DMS79 treated with DMSO at 0.1 percent for 48 hours (cell line): ENCODE data around the gene KCNK3.

Experiments used
- DNase-seq: peaks from one replicate; lab custom pipeline; 2025; lab: John Stamatoyannopoulos, UW

KCNK3 gene

GRCh38 chr2:26691881-26692278 lies 642 bp upstream of the KCNK3 start:
- DNase-seq: peak; percentile 66

DNA sequence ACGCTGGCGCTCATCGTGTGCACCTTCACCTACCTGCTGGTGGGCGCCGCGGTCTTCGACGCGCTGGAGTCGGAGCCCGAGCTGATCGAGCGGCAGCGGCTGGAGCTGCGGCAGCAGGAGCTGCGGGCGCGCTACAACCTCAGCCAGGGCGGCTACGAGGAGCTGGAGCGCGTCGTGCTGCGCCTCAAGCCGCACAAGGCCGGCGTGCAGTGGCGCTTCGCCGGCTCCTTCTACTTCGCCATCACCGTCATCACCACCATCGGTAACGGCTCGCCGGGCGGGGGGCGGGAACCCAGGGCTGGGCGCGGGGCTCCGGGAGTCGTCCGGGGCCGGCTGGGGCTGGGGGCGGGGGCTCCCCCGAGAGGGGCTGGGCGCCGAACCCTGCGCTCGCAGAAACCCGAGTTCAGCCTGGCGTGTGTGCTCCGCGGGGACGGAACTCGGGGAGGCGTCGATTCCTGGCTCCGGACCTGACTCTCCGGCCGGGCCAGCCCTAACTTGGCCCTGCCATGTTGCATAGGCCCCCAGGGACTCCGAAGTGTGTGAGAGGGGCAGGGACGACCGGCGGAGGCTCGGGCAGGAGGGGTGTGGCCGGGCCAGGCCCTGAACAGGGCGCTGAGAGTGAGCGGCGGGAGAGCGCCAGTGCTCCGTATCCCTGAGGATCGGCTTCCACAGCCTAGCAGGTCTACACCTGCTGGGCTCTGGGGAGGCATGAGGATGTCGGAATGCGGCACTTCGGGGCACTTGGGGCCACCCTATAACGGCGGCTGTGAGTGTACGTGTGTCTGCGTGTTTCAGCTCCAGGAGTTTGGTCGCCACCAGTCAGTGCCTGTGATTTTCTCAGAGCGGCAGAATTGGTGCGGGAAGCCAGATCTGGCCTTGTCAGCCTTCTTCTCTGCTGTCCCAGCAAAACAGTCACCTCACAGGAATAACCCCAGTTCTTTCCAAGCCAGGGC lies 651 bp downstream of the KCNK3 start:
- peak; percentile 26 for DNase-seq

DNA sequence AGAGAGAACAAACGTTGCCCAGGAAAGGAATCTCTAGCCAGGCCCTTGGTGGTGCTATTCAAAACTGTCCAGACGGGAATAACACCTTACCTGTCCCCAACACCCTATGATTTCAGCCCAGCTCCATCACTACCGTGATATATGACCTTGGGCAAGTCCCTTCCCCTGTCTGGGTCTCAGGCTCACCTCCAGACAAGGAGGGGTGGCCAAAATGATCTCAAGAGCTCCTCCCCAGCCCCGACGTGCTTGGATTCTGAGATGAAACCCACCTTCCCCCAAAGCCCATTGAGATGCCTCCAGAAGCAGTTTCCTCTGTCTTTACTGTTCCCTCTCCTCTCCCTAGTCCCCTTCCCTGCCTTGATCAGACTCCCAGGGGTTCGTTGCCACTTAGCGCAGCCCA lies 1.5 kb downstream of the KCNK3 start:
- no peak for DNase-seq

GRCh38 chr2:26696351-26696816 lies 3.9 kb downstream of the KCNK3 start:
- DNase-seq: no peak

DNA sequence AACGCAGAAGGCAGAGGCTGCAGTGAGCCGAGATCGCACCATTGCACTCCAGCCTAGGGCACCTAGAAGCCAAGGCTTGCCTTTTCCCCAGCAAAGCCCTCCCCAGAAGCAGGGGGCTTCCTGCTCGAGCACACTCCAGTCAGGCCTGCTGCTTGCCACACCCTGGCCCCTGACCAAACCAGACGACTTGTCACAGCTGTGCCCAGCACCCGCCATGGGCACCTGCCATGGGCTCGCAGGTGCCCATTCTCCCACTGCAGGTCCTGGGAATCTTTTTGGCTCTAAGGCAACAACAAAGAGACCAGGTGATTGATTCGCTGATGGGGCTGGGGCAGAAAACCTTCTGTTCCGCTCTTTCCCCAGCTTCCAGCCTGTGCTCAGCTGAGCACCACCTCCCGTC lies 4.9 kb downstream of the KCNK3 start:
- DNase-seq: no peak

DNA sequence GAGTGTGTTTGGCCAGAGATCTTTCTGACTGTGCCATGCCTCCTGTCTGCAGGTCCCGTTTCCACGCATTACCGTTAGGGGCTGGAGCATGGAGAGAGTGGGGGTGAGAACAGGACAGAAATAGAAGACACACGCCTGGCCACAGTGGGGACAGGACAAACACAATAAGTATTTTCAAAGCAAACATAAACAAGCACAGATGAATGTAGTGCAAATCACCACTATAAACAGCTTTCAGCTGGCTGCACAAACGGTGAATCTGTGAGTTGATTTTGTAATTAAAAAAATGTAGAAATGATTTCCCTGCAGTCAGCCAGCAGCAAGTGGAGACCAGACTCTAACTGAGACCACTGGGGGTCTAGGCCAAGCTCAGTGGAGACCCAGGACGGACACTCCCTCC lies 6.8 kb downstream of the KCNK3 start:
- no peak for DNase-seq

- DNase-seq: no peak
Measured at GRCh38 chr2:26700078-26700477, 7.6 kb downstream of the KCNK3 start.

DNA sequence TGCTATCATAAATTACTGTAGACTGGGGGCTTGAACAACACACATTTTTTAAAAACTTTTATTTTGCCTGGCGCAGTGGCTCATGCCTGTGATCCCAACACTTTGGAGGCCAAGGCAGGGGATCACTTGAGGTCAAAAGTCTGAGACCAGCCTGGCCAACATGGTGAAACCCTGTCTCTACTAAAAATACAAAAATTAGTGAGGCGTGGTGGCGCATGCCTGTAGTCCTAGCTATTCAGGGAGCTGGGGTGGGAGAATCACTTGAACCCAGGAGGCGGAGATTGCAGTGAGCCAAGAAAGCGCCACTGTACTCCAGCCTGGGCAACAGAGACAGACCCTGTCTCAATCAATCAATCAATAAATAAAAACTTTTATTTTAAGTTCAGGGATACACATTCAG lies 9.1 kb downstream of the KCNK3 start:
- DNase-seq: no peak

DNA sequence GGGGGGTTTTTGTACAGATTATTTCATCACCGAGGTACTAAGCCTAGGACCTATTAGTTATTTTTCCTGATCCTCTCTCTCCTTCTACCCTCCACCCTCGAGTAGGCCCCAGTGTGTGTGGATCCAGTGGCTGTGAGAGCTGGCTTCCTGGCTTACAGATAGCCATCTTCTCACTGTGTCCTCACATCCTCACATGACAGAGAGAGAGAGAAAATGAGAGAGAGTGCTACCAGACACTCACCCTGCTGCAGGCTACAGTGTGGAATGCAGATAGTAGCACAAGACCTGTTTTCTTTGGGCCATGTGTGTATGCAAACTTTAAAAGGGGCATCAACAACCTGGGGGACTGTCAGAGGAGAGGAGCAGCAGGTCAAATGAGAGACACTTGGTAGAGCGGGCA lies 9.5 kb downstream of the KCNK3 start:
- DNase-seq: no peak

DNA sequence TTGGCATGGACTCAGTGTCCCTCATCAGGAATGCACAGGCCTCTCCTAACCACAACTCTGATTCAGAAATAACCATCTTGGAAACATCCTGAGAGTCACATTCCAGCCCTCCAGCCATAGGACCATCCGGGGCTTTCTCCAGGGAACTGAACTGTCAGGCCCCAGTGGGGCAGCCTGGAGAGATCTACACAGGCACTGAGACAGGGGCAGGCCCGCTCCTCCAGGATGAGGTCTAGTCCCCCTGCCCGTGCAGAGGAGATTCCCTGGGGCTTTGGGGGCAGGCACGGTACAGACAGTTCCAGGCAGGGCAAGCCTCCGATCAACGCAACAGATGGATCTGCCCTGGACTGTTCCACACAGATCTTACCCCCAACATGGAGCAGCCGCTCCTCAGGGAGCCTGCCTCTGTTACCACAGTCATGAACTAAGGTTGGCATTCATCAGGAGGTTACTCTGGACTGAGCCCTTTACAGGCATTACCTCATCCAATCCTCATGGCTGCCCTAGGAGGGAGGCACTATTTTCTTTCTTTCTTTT lies 12.0 kb downstream of the KCNK3 start:
- no peak for DNase-seq

- no peak for DNase-seq
Measured at GRCh38 chr2:26705126-26705525, 12.6 kb downstream of the KCNK3 start.

DNA sequence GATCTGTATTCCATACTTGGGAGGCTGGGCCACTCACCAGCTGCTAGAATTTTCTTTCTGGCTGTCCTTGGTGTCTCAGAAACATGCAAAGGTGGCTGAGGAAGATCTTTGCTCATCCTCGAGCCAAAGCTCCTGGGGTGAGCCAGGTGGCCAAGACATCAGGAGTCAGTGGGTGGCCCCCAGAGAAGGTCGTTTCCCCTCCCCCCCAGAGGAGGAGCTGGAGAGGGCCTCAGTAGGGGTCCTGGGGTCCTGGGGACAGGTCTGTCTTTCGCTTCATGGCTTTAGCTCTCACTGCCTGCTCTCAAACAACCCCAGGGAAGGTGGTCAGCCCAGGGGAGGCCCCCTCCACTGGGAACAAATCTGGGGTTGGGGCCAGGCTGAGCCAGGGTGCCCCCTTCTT lies 13.6 kb downstream of the KCNK3 start:
- DNase-seq: no peak

DNA sequence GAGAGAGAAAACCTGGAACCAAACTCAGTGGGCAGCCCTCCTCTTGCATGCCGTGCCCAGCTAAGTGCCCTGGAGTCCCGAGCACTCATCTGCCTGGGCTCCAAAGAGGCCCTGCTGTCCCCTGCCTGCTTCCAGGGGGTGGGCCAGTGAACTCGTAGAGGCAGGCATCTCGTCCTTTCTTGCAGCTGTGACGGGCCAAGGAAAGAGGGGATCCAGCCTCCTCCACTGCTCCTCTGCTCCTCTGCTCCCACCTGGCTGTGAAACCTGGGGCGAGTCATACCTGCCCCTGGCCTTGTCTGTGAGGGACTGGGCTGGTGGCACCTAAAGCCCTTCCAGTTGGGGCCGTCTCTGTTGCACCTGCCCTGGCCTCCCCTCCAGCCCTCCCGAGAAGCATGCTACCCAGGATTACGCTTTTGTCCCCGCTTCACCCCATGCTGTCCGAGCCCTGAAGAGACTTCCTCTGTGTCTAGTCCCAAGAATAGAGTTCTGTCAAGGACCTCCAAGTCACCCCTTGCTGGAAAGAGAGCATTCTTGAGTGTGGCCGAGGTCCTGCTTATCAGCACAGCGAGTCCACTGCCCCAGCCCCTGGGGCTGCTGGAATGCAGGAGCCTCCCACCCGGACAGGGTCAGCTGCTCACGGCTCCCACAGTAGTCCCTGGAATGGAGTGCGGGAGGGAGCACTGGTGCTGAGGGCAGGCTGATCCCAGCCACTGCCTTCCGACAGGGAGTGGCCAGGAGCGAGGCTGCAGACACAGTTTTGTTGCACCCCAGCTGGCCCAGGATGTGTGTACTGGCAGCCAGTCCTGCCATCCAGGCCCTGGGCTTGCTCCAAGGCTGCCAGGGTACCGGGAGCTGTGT lies 14.3 kb downstream of the KCNK3 start:
- DNase-seq: no peak

GRCh38 chr2:26707747-26708146 lies 15.2 kb downstream of the KCNK3 start:
- no peak for DNase-seq

DNA sequence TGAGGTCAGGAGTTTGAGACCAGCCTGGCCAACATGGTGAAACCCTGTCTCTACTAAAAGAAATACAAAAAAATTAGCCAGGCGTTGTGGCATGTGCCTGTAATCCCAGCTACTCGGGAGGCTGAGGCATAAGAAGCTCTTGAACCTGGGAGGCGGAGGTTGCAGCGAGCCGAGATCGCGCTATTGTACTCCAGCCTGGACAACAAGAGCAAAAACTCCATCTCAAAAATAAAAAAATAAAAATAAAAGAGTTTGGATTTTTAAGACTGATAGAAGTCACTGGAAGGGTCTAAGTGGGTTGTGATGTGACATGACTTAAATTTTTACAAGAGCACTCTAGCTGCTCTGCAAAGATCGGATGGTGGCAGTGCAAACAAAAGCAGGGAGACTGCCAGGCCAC lies 15.9 kb downstream of the KCNK3 start:
- DNase-seq: no peak

DNA sequence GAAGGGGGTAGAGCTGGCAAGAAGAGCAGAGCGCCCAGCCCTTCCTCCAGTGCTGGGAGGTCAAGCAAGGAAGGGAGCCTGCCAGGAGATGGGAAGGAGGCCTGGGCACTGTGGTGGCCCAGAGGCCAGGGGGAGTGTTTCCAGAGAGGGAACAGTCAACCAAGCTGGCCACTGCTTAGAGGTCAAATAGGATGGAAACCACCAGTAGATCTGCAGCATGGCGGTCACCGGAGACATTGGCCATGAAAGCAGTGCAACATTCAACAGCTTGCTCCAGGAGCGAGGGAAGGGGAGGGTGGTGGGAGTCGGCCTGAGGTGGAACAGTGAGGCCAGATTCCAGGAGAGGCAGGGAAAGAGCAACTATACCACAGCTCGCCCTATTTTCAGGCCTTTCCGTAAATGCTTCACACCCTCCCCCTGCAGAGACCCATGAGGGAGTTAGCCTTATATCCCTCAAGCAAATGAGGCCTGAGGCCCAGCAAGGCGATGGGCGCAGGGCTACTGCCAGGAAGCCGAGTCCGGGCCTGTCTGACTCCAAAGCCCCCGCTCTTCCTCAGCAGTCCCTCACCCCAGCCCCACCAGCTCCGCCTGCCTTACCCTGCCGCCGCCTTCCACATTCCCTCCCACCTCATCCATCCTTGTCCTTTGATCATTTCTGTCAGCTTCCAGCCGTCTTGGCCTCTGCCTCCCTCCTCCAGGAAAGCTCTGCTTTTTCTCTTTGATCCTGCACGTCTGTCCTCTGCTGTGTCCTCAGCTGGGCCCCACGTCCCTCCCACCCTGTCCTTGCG lies 17.0 kb downstream of the KCNK3 start:
- no peak for DNase-seq

DNA sequence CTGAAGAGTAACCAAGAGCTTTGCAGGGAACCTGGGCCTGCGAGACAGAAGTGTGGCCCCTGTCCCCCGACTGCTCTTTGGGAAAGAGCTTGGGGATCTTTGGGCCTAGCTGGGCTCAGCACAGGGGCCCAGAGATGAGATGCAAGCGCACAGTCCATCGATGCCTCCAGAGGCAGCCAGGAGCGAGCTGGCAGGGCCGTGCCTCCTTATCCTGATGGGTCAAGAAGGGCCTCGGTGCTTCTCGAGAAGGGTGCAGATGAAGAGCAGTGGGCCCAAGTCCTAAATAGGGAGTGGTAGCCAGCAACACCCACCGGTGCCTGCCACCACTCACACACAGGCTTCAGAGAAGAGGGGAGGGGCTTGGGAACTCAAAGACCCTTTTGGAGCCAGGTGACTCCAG lies 17.6 kb downstream of the KCNK3 start:
- DNase-seq: no peak

DNA sequence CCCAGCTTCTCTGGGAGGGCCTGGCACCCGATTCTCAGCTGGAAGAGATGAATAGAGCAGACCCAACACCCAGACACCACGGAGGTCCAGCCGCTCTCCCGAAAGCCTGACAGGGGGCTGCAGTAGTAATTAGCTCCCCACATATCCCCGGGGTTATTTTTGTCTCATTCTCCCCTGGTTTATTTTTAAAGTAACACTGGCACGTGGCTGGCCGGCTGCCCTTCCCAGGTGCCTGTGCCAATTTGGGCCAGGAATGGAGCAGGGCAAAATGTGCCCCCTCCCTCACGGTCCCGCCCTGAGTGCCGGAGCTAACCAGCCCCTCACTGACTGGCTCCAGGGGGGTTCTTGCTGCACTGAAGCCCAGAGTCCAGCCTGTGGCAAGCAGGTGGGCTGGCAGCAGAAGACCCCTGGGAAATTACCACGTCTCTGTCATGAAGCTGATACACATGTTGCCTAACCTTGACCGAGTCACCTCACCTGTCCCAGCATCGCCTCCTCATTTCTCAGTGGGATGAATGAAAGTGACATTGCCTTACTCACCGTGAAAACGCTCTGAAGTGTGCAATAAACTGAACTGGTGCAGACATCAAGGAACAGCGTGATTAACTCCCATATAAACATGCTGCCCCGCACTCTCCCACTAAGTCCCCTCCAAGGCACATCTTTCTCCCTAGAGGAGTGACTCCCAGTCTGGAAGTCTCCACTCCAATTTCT lies 18.4 kb downstream of the KCNK3 start:
- no peak for DNase-seq

- peak; percentile 76 for DNase-seq
Measured at GRCh38 chr2:26711457-26712161, 19.1 kb downstream of the KCNK3 start.
